Astrocyte (in vitro differentiated cells and primary cell): ENCODE measurements around the gene TAOK2.

Source experiments
- CTCF ChIP-seq: IDR thresholded peaks from 2 replicates; pipeline ENCODE4 v1.5.1; 2011; ENCODE audit warnings: low read depth, mild to moderate bottlenecking, inconsistent platforms, low read length, moderate library complexity; ENCODE audit not compliant: insufficient read depth
- EZH2 ChIP-seq: IDR thresholded peaks from 2 replicates; pipeline ENCODE4 v1.6.1; 2012; ENCODE audit warnings: mild to moderate bottlenecking, low read length, inconsistent platforms; ENCODE audit not compliant: insufficient read depth

- TF ChIP-seq CTCF = no peak
- no peak for TF ChIP-seq EZH2
These were observed 47.0 kb upstream of the TAOK2 start for GRCh38 chr16:29926711-29927052.
